Small intestine (tissue), 7 donors: ENCODE data around the gene THRSP. TPM values are rescaled to one million over a fixed set of nuclear protein-coding genes. Genes with fewer than 3 reads are reported as not detected.
"Not testable (repeated sequence)": the region's sequence is repeated elsewhere in the genome, so short reads cannot be mapped to it uniquely, and the experiment has no call there.

Source experiments
- DNase-seq, 2 donors: peaks; one replicate each; pipeline versions ENCODE4 v3.0.0 to v3.0.0-alpha.2; 2013
- FAIRE-seq: peaks from 2 replicates; lab custom pipeline; 2012; peaks lifted over from hg19 to GRCh38; lab: Jason Lieb, UNC
- H3K27ac ChIP-seq, 3 donors: one replicate each; pipeline ENCODE4 v1.5.1; 2013; ENCODE audit warnings: low read length in 2 of 3, mild to moderate bottlenecking in 2 of 3, control low read depth in 1 of 3, inconsistent platforms in 1 of 3, low read depth in 1 of 3, moderate library complexity in 1 of 3
- H3K27me3 ChIP-seq, 3 donors: one replicate each; pipeline ENCODE4 v1.6.1; 2013; ENCODE audit warnings: low read length in 3 of 3, inconsistent platforms in 1 of 3; ENCODE audit not compliant: control insufficient read depth in 3 of 3, insufficient read depth in 3 of 3
- H3K36me3 ChIP-seq, 3 donors: one replicate each; pipeline ENCODE4 v1.6.1; 2013; ENCODE audit warnings: low read length in 3 of 3, inconsistent platforms in 1 of 3, low read depth in 1 of 3, mild to moderate bottlenecking in 1 of 3, moderate library complexity in 1 of 3; ENCODE audit not compliant: control insufficient read depth in 3 of 3, insufficient read depth in 2 of 3
- H3K4me1 ChIP-seq, 3 donors: one replicate each; pipeline ENCODE4 v1.6.1; 2013; ENCODE audit warnings: low read length in 2 of 3, inconsistent platforms in 1 of 3, low read depth in 1 of 3, mild to moderate bottlenecking in 1 of 3, moderate library complexity in 1 of 3; ENCODE audit not compliant: control insufficient read depth in 3 of 3, insufficient read depth in 2 of 3
- H3K4me3 ChIP-seq, 3 donors: one replicate each; pipeline ENCODE4 v1.5.1; 2013; ENCODE audit warnings: low read length in 3 of 3, control low read depth in 1 of 3, inconsistent platforms in 1 of 3, low read depth in 1 of 3, mild to moderate bottlenecking in 1 of 3, moderate library complexity in 1 of 3
- H3K9me3 ChIP-seq, 2 donors: one replicate each; pipeline ENCODE4 v1.6.1; 2013; ENCODE audit warnings: low read depth in 1 of 2, low read length in 1 of 2; ENCODE audit not compliant: control insufficient read depth in 2 of 2, insufficient read depth in 1 of 2
- WGBS, 3 donors: extraction: QIAGEN DNeasy Blood & Tissue Kit; methylation state at CpG; one replicate each; pipeline ENCODE4 v1.1.7; 2013; 5-methylcytosine and 5-hydroxymethylcytosine counted together
- polyA plus RNA-seq, 4 donors: library from polyadenylated mRNA; stranded (reverse) in 3 of 4; unstranded in 1 of 4; fragments of 200-250 nt in 3 of 4; fragments of 120-200 nt in 1 of 4; gene quantifications; one replicate each; pipeline versions ENCODE4 v1.2.1 to v1.2.3, GENCODE V29; 2013
- donor health status: healthy with polysubstance abuse.
- donor health status: control.
- donor health status: control.
- donor health status: Bipolar disorder and iron deficiency.
- donor health status: healthy.

The THRSP gene
- polyA plus RNA-seq, 4 donors = 0.09 to 17.5 (median 0.54) TPM; not detected in 1

DNA sequence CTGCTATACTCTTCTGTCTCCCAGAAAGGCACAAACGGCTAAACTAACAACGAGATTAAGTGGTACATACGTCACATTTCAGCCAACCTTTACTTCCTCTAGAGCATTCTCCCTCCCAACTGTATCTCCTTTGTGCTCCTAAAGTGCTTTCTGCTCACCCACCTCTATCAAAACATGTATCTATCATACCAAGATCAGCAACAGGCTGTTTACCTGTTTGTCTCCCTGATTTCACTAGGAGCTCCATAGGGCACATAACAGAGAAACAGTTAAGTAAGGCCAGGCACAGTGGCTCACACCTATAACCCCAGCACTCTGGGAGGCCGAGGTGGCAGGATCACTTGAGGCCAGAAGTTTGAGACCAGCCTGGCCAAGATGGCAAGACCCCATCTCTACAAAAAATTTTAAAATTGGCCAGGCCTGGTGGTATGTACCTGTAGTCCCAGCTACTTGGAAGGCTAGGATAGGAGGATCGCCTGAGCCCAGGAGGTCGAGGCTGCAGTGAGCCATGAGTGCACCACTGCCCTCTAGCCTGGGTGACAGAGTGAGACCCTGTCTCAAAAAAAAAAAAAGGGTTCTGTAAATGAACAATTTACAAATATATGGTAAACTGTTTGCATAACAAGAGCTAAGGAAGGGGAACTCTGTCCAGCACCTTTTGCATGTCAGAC is 13.2 kb downstream of the THRSP start:
- Histone ChIP-seq H3K27ac (no peak overlapping the region), H3K4me1 (peaks cover 4 to 24% (median 10%) of the 10 kb centered on the region in 3 donors), H3K9me3 (no peaks in the 10 kb centered on the region), H3K36me3 (peaks cover 0 to 22% (median 0%) of the 10 kb centered on the region in 3 donors), H3K4me3 (no peak overlapping the region), H3K27me3 (no peaks in the 10 kb centered on the region)
- FAIRE-seq (no peak), DNase-seq (no peak)
- WGBS, 3 donors = 63 to 74% (median 72%) methylated on average over 6 of the region's 6 CpGs

DNA sequence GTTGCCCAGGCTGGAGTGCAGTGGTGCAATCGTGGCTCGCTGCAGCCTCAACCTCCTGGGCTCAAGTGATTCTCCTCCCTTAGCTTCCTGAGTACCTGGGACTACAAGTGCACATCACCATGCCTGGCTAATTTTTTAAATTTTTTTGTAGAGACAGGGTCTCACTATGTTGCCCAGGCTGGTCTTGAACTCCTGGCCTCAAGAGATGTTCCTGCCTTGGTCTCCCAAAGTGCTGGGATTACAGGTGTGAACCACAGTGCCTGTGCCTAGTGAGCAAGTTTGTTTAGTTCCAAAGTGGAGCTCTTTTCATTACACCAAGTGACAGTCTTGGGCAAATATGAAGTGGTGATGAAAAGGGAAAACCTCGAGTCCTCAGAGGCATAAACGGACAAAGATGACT is 13.9 kb downstream of the THRSP start:
- not testable (repeated sequence) for DNase-seq, H3K27me3 ChIP-seq, H3K9me3 ChIP-seq, H3K27ac ChIP-seq, FAIRE-seq, H3K4me3 ChIP-seq
- Histone ChIP-seq H3K36me3 (peaks cover 0 to 15% (median 0%) of the 10 kb centered on the region in 3 donors), H3K4me1 (peaks cover 4 to 24% (median 10%) of the 10 kb centered on the region in 3 donors)
- WGBS, 3 donors = 68 to 76% (median 70%) methylated on average over 4 of the region's 4 CpGs

DNA sequence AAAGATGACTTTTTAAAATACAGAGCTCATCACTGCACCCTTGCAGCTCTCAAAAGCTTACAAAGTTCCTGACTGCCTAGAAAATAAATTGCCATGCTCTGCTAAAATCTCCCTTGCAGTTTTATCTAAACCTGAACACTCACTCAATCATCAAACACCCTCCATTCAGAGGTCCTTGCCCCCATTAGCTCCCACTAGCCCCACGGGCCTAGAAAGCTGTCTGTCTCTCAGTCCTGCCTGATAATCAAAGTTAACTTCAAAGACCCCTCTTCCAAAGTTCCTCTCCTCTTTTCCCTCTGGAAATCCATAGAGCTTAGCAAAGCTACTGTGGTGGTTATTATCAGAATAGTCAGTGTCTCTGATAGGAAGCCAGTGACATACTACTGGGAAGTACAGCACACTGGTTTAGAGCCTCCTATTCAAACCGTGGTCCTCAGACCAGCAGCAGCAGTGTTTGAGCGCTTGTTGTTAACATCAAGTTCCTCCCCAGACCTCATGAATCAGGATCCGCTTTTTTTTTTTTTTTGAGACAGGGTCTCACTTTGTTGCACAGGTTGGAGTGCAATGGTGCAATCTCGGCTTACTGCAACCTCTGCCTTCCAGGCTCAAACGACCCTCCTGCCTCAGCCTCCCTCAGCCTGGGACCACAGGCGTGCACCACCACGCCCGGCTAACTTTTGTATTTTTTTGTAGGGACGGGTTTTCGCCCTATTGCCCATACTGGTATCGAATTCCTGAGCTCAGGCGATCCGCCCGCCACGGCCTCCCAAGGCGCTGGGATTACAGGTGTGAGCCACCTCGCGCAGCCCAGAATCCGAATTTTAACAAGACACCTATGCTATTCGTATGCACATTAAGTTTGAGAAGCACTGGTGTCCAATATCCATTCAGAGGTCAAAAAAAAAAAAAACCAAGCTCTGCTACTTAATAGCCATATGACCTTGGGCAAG is 14.8 kb downstream of the THRSP start:
- peak overlapping the region in 1 of 3 donors; percentile 88 for H3K27ac ChIP-seq
- H3K4me1 ChIP-seq = peaks cover 4 to 24% (median 10%) of the 10 kb centered on the region in 3 donors
- peak overlapping the region; percentile 84 to 97 (median 94) for H3K4me3 ChIP-seq
- DNase-seq (peak in 1 of 2 donors; percentile 26), FAIRE-seq (no peak)
- 7 to 23% (median 8%) methylated on average over 21 of the region's 21 CpGs for WGBS, 3 donors
- no peaks in the 10 kb centered on the region for H3K27me3 ChIP-seq
- H3K36me3 ChIP-seq = peaks cover 0 to 10% (median 0%) of the 10 kb centered on the region in 3 donors
- H3K9me3 ChIP-seq = no peaks in the 10 kb centered on the region

- H3K27me3 ChIP-seq = no peaks in the 10 kb centered on the region
- peak within 1 kb of the TSS; percentile 67 to 93 (median 88) for H3K27ac ChIP-seq
- DNase-seq (peak; percentile 79 to 92), FAIRE-seq (no peak)
- peaks cover 0 to 10% (median 0%) of the 10 kb centered on the region in 3 donors for H3K36me3 ChIP-seq
- H3K4me3 ChIP-seq = peak within 1 kb of the TSS; percentile 84 to 97 (median 94)
- H3K9me3 ChIP-seq = no peaks in the 10 kb centered on the region
- H3K4me1 ChIP-seq = peaks cover 4 to 24% (median 10%) of the 10 kb centered on the region in 3 donors
- WGBS, 3 donors = 0 to 1% (median 1%) methylated on average over 60 to 68 of the region's 68 CpGs
These were observed 15.8 kb downstream of the THRSP start, which contains the start of gene NDUFC2 for GRCh38 chr11:78079232-78080083. Gene NDUFC2 (minus strand): TSS chr11:78079862. CDS start chr11:78079744, 118 bp downstream.

GRCh38 chr11:78080084-78080817 is 16.6 kb downstream of the THRSP start:
- 57 to 63% (median 63%) methylated on average over 22 to 23 of the region's 23 CpGs for WGBS, 3 donors
- H3K27me3 ChIP-seq = no peaks in the 10 kb centered on the region
- peaks cover 0 to 10% (median 0%) of the 10 kb centered on the region in 3 donors for H3K36me3 ChIP-seq
- FAIRE-seq (no peak), DNase-seq (no peak)
- H3K4me1 ChIP-seq = peaks cover 4 to 21% (median 10%) of the 10 kb centered on the region in 3 donors
- H3K27ac ChIP-seq = peak overlapping the region; percentile 67 to 93 (median 88)
- peak overlapping the region; percentile 84 to 97 (median 94) for H3K4me3 ChIP-seq
- no peaks in the 10 kb centered on the region for H3K9me3 ChIP-seq

DNA sequence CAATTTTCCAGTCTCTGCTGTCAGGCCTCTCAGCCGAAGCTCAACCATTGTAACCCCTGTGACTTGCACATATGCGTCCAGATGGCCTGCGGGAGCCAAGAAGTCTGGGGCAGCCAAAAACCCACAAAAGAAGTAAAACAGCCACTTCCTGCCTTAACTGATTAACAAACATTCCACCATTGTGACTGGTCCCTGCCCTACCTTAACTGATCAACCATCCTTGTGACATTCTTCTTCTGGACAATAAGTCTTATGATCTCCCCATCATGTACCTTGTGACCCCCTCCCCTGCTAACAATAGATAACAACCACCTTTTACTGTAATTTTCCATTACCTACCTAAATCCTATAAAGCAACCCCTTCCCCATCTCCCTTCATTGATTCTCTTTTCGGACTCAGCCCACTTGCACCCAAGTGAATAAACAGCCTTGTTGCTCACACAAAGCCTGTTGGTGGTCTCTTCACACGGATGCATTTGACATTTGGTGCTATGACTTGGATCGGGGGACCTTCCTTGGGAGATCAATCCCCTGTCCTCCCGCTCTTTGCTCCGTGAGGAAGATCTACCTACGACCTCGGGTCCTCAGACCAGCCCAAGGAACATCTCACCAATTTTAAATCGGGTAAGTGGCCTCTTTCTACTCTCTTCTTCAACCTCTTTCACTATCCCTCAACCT is 17.3 kb downstream of the THRSP start:
- H3K36me3 ChIP-seq = peaks cover 0 to 7% (median 0%) of the 10 kb centered on the region in 3 donors
- H3K4me3 ChIP-seq = no peak overlapping the region
- DNase-seq (no peak), FAIRE-seq (no peak)
- H3K9me3 ChIP-seq = no peaks in the 10 kb centered on the region
- peaks cover 4 to 16% (median 10%) of the 10 kb centered on the region in 3 donors for H3K4me1 ChIP-seq
- WGBS, 3 donors = 83 to 89% (median 84%) methylated on average over 11 of the region's 11 CpGs
- H3K27ac ChIP-seq = no peak overlapping the region
- H3K27me3 ChIP-seq = no peaks in the 10 kb centered on the region

DNA sequence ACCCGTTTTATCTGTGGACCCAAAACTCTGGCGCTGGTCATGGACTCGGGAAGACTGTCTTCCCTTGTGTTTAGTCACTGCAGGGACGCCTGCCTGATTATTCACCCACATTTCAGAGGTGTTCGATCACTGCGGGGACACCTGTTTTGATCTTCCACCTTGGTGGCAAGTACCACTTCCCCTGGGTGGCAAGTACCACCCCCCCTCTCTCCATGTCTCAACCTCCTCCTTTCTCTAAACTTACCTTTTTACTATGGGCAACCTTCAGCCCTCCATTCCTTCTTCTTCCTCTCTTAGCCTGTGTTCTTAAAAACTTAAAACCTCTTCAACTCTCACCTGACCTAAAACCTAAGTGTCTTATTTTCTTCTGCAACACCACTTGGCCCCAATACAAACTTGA is 17.9 kb downstream of the THRSP start:
- H3K4me3 ChIP-seq = no peak overlapping the region
- peaks cover 4 to 14% (median 10%) of the 10 kb centered on the region in 3 donors for H3K4me1 ChIP-seq
- no peaks in the 10 kb centered on the region for H3K27me3 ChIP-seq
- FAIRE-seq = no peak
- no peaks in the 10 kb centered on the region for H3K9me3 ChIP-seq
- no peak overlapping the region for H3K27ac ChIP-seq
- WGBS, 3 donors = 76 to 89% (median 84%) methylated on average over 6 of the region's 6 CpGs
- no peak for DNase-seq
- peaks cover 0 to 7% (median 0%) of the 10 kb centered on the region in 3 donors for H3K36me3 ChIP-seq
